Measurements from ENCODE around the gene CHD3. TPM values are rescaled to one million over a fixed set of nuclear protein-coding genes. Genes with fewer than 3 reads are reported as not detected.

The CHD3 gene
- total and polyA plus RNA-seq, 2 donors (not counting 3 experiments of a cell fraction or from before 2014, with no cell fraction given), result 102 to 185 TPM

GRCh38 chr17:7873051-7873450 is 15.5 kb upstream of the CHD3 start:
- intact Hi-C loops (cut with micrococcal nuclease) (no loop called here), dilution Hi-C loops (cut with MboI; ENCODE audit: extremely low pct_ligation_motif_present, low sequenced_read_pairs) (no loop called here)
- no peak overlapping the region for H3K4me3 ChIP-seq (replicated peaks in 1 of 3; ENCODE audit: insufficient read depth in 1 of 3, low read depth in 1 of 3, low read length in 3 of 3)
- no peak for TF ChIP-seq MAX (IDR thresholded peaks at IDR 0.05; ENCODE audit: insufficient read depth, insufficient read length)
- TF ChIP-seq POLR2AphosphoS5 (IDR thresholded peaks at IDR 0.05; ENCODE audit: insufficient read depth, low read depth, low read length), result no peak
- no peak for TF ChIP-seq FOS (IDR thresholded peaks at IDR 0.05; ENCODE audit: borderline replicate concordance, insufficient read depth, low read length)
- TF ChIP-seq GATA2 (IDR thresholded peaks at IDR 0.05; ENCODE audit: insufficient read depth, insufficient read length, low read depth, low read length), result no peak
- TF ChIP-seq MYC (IDR thresholded peaks at IDR 0.05; ENCODE audit: low read depth, low read length), result no peak
- TF ChIP-seq JUN (IDR thresholded peaks at IDR 0.05; ENCODE audit: borderline replicate concordance, insufficient read depth, insufficient read length, low read depth), result no peak
- TF ChIP-seq CTCF (IDR thresholded peaks at IDR 0.05; ENCODE audit: extremely low read depth in 1 of 2, insufficient read depth in 1 of 2, low read depth in 1 of 2, low read length in 2 of 2), result no peak
- no peak for TF ChIP-seq EZH2 (IDR thresholded peaks at IDR 0.05; ENCODE audit: borderline replicate concordance, low read depth, low read length, severe bottlenecking)
- TF ChIP-seq POLR2A (IDR thresholded peaks at IDR 0.05; ENCODE audit: low read depth, low read length), result no peak
- no peaks in the 10 kb centered on the region for H3K27me3 ChIP-seq (ENCODE audit: control insufficient read depth in 2 of 2, insufficient read depth in 2 of 2, low read length in 2 of 2)
- no peaks in the 10 kb centered on the region for H3K4me1 ChIP-seq (ENCODE audit: control insufficient read depth, extremely low read depth, insufficient read depth, low read length)
- POLR2A ChIA-PET, result no interaction called here
- no peak overlapping the region for H3K4me2 ChIP-seq (ENCODE audit: insufficient read depth, low read length)
- CTCF ChIA-PET, result interaction anchor here (2.0 kb wide), 1 partner anchor 11 kb away, joined by 4 read pairs; no protein-coding TSS in a partner anchor
- no peak overlapping the region for H3K9ac ChIP-seq (replicated peaks; ENCODE audit: extremely low read depth, insufficient read depth, low read length)
- DNase-seq (ENCODE audit: low read depth, low spot score), result no peak
- no TSS peak for BruUV-seq (replicated peaks)
- H4K20me1 ChIP-seq (replicated peaks; ENCODE audit: control insufficient read depth, extremely low read depth, insufficient read depth, low read length), result no peaks in the 10 kb centered on the region
- H3K79me2 ChIP-seq (ENCODE audit: control insufficient read depth, insufficient read depth, low read length), result no peaks in the 10 kb centered on the region
- no peaks in the 10 kb centered on the region for H3K9me1 ChIP-seq (replicated peaks; ENCODE audit: control insufficient read depth, extremely low read depth, insufficient read depth, low read length)
- FAIRE-seq, result no peak
- H3K36me3 ChIP-seq (ENCODE audit: control insufficient read depth in 2 of 2, extremely low read depth in 1 of 2, insufficient read depth in 2 of 2, low read length in 2 of 2), result peaks cover 3 to 5% of the 10 kb centered on the region in 2 experiments
- H2AFZ ChIP-seq (ENCODE audit: low read depth, low read length), result no peak overlapping the region
- H3K9me3 ChIP-seq (replicated peaks; ENCODE audit: control insufficient read depth, insufficient read depth, low read length), result no peaks in the 10 kb centered on the region
- no peak overlapping the region for H3K27ac ChIP-seq (ENCODE audit: insufficient read depth, low read depth, low read length)
